Activated CD4-positive, CD25-positive, alpha-beta regulatory T cell treated with anti-CD3 and anti-CD28 coated beads, Interleukin-2, amount 50 U/mL, for 16 hours (primary cell): ENCODE results near the gene MBNL1.
A peak's percentile ranks its signal among the peaks of the same experiment; 100 is the strongest.

Source experiments
- DNase-seq: peaks from one replicate; pipeline ENCODE4 v3.0.0-alpha.2; 2020; ENCODE audit warnings: low read depth, low spot score

Gene MBNL1

GRCh38 chr3:152445212-152445611, 176.5 kb downstream of the MBNL1 start:
- no peak for DNase-seq

- no peak for DNase-seq
Measured at GRCh38 chr3:152446495-152446894, 177.8 kb downstream of the MBNL1 start.

- DNase-seq, result no peak
Measured at GRCh38 chr3:152447511-152447910, 178.8 kb downstream of the MBNL1 start.

GRCh38 chr3:152448091-152448490, 179.4 kb downstream of the MBNL1 start:
- DNase-seq, result no peak

- DNase-seq, result no peak
Measured at GRCh38 chr3:152452318-152452717, 183.6 kb downstream of the MBNL1 start.

GRCh38 chr3:152454076-152454875, 185.5 kb downstream of the MBNL1 start:
- no peak for DNase-seq

GRCh38 chr3:152455989-152456388, 187.3 kb downstream of the MBNL1 start:
- no peak for DNase-seq

GRCh38 chr3:152457500-152458375, 189.0 kb downstream of the MBNL1 start:
- DNase-seq, result no peak

- no peak for DNase-seq
Measured at GRCh38 chr3:152458376-152459117, 189.8 kb downstream of the MBNL1 start.

- DNase-seq, result no peak
Measured at GRCh38 chr3:152459118-152459515, 190.4 kb downstream of the MBNL1 start.

GRCh38 chr3:152459572-152459971, 190.8 kb downstream of the MBNL1 start:
- no peak for DNase-seq

GRCh38 chr3:152460936-152461335, 192.2 kb downstream of the MBNL1 start:
- DNase-seq, result no peak

GRCh38 chr3:152461460-152461859, 192.7 kb downstream of the MBNL1 start:
- DNase-seq, result no peak

GRCh38 chr3:152466784-152467183, 198.1 kb downstream of the MBNL1 start:
- no peak for DNase-seq

GRCh38 chr3:152469248-152470025, 200.7 kb downstream of the MBNL1 start:
- DNase-seq, result no peak

GRCh38 chr3:152470095-152470494, 201.4 kb downstream of the MBNL1 start:
- no peak for DNase-seq

GRCh38 chr3:152470893-152471292, 202.2 kb downstream of the MBNL1 start:
- DNase-seq, result no peak

- DNase-seq, result peak; percentile 45
Measured at GRCh38 chr3:152471814-152472671, 203.3 kb downstream of the MBNL1 start.

GRCh38 chr3:152472672-152472954, 203.9 kb downstream of the MBNL1 start:
- no peak for DNase-seq

GRCh38 chr3:152474585-152474984, 205.9 kb downstream of the MBNL1 start:
- no peak for DNase-seq

GRCh38 chr3:152477422-152477821, 208.7 kb downstream of the MBNL1 start:
- DNase-seq, result no peak
